Tibial artery (tissue), 4 donors: Measurements from ENCODE around the gene ZNF750.

ENCODE experiments used
- DNase-seq, 2 donors: peaks; one replicate each; pipeline ENCODE4 v3.0.0-alpha.2; 2019
- H3K27ac ChIP-seq, 2 donors: fragments of 200-600 bp; sonication (generic) in 1 of 2; 1 replicate in 1 of 2; 2 replicates in 1 of 2; pipeline ENCODE4 v1.5.1; 2018 to 2019; ENCODE audit warnings: mild to moderate bottlenecking in 1 of 2
- H3K27me3 ChIP-seq, 2 donors: fragments of 200-600 bp; sonication (generic) in 1 of 2; one replicate each; pipeline versions ENCODE4 v1.5.1 to v1.6.0; 2016 to 2019
- H3K36me3 ChIP-seq, 3 donors: fragments of 200-600 bp; sonication (generic) in 2 of 3; one replicate each; pipeline ENCODE4 v1.5.1; 2016 to 2019; ENCODE audit warnings: mild to moderate bottlenecking in 2 of 3
- H3K4me1 ChIP-seq, 4 donors: fragments of 200-600 bp; sonication (generic) in 2 of 4; 1 replicate in 3 of 4; 2 replicates in 1 of 4; pipeline ENCODE4 v1.5.1; 2016 to 2019
- H3K4me3 ChIP-seq, 2 donors: fragments of 200-600 bp; sonication (generic) in 1 of 2; 1 replicate in 1 of 2; 2 replicates in 1 of 2; pipeline ENCODE4 v1.5.1; 2018 to 2019; ENCODE audit warnings: mild to moderate bottlenecking in 2 of 2
- H3K9me3 ChIP-seq, 3 donors: fragments of 200-600 bp; sonication (generic) in 1 of 3; one replicate each; pipeline ENCODE4 v1.5.1; 2016 to 2019
- intact Hi-C: fragments of 100-400 bp; cut with DNase I; formaldehyde crosslinking; loops from one replicate; pipeline ENCODE4 v1.15.0; 2023; ENCODE audit warnings: low total_unique reads
- TF ChIP-seq, protein P1 (sequence below), 2 experiments: fragments of 200-600 bp in 1 of 2; fragments of 450-650 bp in 1 of 2; IDR thresholded peaks; one replicate each; pipeline ENCODE4 v1.5.1; 2017 to 2019; ENCODE audit warnings: antibody characterized with exemption in 2 of 2, mild to moderate bottlenecking in 1 of 2, moderate library complexity in 1 of 2

Gene ZNF750

DNA sequence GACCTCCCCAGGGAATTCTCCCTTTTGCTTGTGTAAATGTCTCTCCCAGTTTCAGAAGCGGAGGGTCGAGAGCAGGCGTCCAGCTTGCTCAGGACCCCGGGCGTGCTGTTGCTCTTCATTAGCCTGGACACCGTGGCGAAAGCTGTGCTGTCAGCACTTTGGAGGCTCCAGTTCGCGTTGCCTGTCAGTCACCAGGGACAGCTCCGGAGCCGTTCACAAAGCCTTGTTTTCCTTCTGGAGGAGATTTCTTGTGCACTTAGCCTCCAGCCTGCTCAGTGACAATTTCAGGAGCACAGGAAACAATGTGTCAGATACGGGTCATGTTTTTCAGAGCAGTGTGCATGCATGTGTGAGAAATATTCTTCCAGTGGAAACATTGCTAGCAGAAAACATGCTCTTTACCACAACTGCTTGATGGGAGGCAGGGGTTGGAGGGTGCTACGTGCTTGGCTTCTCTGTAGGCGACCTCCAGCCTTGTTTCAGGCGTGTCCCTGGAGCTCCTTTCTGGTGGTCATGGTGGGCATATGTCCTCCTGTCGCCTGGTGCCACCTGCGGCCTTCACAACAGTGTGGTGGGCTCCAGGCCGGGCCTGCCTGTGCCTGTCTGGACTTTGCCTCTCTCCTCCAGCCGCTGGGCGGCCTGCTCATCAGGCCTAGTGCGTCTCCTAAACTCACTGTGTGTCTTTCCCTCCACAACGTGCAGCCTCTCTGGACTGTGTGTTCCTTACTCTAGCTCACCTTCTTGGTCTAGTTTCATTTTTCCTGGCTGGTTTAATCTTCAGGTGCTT is 29.0 kb downstream of the ZNF750 start:
- Histone ChIP-seq H3K27me3 (no peaks in the 10 kb centered on the region), H3K4me3 (no peak overlapping the region), H3K4me1 (peaks cover 0 to 9% (median 4%) of the 10 kb centered on the region in 4 donors), H3K27ac (no peak overlapping the region), H3K9me3 (no peaks in the 10 kb centered on the region), H3K36me3 (peaks cover 0 to 78% (median 64%) of the 10 kb centered on the region in 3 donors)
- intact Hi-C loops, result no loop called here
- TF ChIP-seq, protein P1, sequence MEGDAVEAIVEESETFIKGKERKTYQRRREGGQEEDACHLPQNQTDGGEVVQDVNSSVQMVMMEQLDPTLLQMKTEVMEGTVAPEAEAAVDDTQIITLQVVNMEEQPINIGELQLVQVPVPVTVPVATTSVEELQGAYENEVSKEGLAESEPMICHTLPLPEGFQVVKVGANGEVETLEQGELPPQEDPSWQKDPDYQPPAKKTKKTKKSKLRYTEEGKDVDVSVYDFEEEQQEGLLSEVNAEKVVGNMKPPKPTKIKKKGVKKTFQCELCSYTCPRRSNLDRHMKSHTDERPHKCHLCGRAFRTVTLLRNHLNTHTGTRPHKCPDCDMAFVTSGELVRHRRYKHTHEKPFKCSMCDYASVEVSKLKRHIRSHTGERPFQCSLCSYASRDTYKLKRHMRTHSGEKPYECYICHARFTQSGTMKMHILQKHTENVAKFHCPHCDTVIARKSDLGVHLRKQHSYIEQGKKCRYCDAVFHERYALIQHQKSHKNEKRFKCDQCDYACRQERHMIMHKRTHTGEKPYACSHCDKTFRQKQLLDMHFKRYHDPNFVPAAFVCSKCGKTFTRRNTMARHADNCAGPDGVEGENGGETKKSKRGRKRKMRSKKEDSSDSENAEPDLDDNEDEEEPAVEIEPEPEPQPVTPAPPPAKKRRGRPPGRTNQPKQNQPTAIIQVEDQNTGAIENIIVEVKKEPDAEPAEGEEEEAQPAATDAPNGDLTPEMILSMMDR (IDR thresholded peaks at IDR 0.05), result no peak
- no peak for DNase-seq

DNA sequence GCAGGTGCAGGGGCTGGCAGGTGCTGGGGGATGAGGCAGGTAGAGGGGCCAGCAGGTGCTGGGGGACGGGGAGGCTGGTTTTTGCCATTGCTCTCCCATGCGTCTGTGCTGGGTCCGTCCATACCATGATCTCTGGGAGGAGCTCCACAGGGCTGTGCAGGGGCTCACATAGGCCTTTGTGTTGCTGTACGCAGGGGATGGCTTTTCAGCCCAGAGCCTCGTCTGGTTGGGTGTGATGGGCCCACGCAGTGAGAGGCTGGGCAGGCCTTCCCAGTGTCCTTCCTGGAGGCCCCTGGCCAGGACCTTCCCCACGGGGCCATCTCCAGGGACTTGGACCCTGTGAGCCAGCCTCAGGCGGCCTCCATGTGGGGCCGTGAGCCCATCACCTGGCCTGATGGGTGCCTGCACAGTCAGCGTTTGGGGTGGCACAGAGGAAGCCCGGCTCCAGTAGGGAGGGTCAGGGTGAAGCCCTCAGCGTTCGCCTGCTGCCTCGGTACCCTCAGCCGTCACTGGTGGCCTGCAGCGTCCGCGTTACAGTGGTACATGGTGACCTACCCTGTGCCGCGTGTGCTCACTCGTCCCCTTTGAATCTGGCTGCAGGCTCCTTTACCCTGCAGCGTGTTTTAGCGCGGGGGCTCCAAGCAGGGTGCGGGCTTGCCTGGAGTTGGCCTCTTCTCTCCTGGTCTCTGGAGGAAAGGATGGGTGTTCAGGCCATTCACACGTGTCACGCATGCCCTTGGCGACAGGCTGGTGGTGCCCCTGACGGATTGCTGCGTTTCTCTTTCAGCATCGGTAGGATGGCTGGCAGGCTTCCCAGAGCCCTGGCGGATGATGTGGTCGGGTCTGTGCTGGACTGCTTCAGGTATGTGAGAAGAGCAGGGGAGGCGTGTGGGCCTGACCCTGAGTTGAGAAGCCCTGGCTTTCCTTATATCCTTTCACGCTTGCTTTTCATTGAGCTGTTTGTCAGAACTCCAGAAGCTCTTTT is 30.6 kb downstream of the ZNF750 start:
- peaks cover 0 to 68% (median 52%) of the 10 kb centered on the region in 3 donors for H3K36me3 ChIP-seq
- peaks cover 0 to 12% (median 8%) of the 10 kb centered on the region in 4 donors for H3K4me1 ChIP-seq
- no peak overlapping the region for H3K27ac ChIP-seq
- no peaks in the 10 kb centered on the region for H3K27me3 ChIP-seq
- DNase-seq, result no peak
- TF ChIP-seq, protein P1 (IDR thresholded peaks at IDR 0.05), result no peak
- intact Hi-C loops, result no loop called here
- no peaks in the 10 kb centered on the region for H3K9me3 ChIP-seq
- H3K4me3 ChIP-seq, result no peak overlapping the region

DNA sequence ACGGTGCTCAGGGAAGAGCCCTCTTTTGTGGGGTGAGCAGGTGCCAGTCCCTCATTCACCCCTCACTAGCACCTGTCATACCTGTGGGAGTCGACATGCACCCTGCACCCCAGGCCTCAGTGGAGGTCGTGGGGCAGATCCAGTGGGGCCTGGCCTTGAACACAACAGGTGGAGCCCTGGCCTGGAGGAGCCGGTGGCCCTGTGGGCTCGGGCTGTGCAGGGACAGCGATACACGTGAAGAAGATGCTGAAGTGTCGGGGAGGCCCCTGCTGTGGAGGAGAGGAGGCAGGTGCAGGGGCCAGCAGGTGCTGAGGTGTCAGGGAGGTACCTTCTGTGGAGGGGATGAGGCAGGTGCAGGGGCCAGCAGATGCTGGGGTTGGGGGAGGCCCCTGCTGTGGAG is 31.8 kb downstream of the ZNF750 start:
- TF ChIP-seq, protein P1 (IDR thresholded peaks at IDR 0.05), result no peak
- no peaks in the 10 kb centered on the region for H3K9me3 ChIP-seq
- intact Hi-C loops, result no loop called here
- H3K4me1 ChIP-seq, result peaks cover 0 to 12% (median 8%) of the 10 kb centered on the region in 4 donors
- no peaks in the 10 kb centered on the region for H3K27me3 ChIP-seq
- H3K36me3 ChIP-seq, result peaks cover 0 to 59% (median 41%) of the 10 kb centered on the region in 3 donors
- DNase-seq, result no peak
- H3K27ac ChIP-seq, result no peak overlapping the region
- no peak overlapping the region for H3K4me3 ChIP-seq

DNA sequence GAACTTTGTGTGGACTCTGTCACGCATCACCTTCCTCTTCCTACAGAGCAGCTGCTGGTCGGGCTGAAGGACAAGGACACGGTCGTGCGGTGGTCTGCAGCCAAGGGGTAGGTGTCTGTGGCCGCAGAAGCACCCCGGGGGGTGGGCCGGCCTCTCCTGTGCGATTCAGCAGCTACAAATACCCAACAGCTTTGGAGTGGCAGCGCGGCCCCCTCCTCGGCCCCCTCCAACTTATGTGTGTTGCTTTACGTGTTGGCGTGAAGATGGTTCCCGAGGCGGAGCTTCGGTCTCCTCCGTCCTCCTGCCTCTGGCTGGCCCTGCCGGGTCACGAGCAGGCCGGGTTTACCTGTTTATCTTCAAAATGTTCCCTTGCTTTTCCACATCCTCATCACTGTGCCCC is 32.3 kb downstream of the ZNF750 start:
- Histone ChIP-seq H3K4me1 (peaks cover 0 to 12% (median 8%) of the 10 kb centered on the region in 4 donors), H3K9me3 (no peaks in the 10 kb centered on the region), H3K27ac (no peak overlapping the region), H3K27me3 (no peaks in the 10 kb centered on the region), H3K4me3 (no peak overlapping the region), H3K36me3 (peaks cover 0 to 56% (median 38%) of the 10 kb centered on the region in 3 donors)
- no peak for DNase-seq
- TF ChIP-seq, protein P1 (IDR thresholded peaks at IDR 0.05), result no peak
- intact Hi-C loops, result no loop called here

DNA sequence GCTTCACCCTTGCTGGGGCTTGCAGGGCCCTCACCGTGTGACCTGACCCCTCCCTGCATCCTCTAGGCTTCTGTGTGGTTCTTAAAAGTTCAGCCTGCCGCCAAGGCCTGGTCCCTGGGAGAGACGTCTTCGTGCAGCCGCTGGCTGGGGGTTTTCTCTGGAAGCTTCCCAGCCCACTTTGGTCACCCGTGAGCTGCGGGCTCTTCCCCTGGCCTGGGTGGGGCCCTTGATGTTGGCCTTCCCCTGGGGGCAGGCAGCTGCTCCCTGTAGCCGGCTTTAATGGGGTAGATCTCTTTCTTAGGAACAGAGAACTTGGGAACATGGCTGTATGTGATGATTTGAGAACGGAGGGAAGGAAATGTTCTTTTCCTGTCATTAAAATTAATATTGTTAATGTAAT is 32.7 kb downstream of the ZNF750 start:
- Histone ChIP-seq H3K4me1 (peaks cover 0 to 12% (median 8%) of the 10 kb centered on the region in 4 donors), H3K27ac (no peak overlapping the region), H3K27me3 (no peaks in the 10 kb centered on the region), H3K4me3 (no peak overlapping the region), H3K36me3 (peaks cover 0 to 52% (median 34%) of the 10 kb centered on the region in 3 donors), H3K9me3 (no peaks in the 10 kb centered on the region)
- TF ChIP-seq, protein P1 (IDR thresholded peaks at IDR 0.05), result no peak
- intact Hi-C loops, result no loop called here
- DNase-seq, result no peak
